GM06990 (cell line): ENCODE results near the gene ZNF410.

Experiments
- DNase-seq: peaks from one replicate; pipeline ENCODE4 v3.0.0-alpha.2; 2011; ENCODE audit not compliant: insufficient read length; ENCODE audit errors: extremely low read depth
- H3K27me3 ChIP-seq: replicated peaks from 2 replicates; pipeline ENCODE4 v1.6.0; 2011; ENCODE audit warnings: low read length; ENCODE audit not compliant: control insufficient read depth, insufficient read depth
- H3K36me3 ChIP-seq: 2 replicates; pipeline ENCODE4 v1.5.1; 2011; ENCODE audit warnings: low read length; ENCODE audit not compliant: control insufficient read depth, insufficient read depth
- H3K4me3 ChIP-seq: replicated peaks from 2 replicates; pipeline ENCODE4 v1.5.1; 2011; ENCODE audit warnings: low read depth, mild to moderate bottlenecking, control low read depth, low read length
- TF ChIP-seq, protein P1 (sequence below): IDR thresholded peaks from 2 replicates; pipeline ENCODE4 v1.5.1; 2011; ENCODE audit warnings: low read length, control low read depth, mild to moderate bottlenecking, inconsistent platforms; ENCODE audit not compliant: insufficient read depth, poor library complexity, severe bottlenecking

ZNF410 gene

DNA sequence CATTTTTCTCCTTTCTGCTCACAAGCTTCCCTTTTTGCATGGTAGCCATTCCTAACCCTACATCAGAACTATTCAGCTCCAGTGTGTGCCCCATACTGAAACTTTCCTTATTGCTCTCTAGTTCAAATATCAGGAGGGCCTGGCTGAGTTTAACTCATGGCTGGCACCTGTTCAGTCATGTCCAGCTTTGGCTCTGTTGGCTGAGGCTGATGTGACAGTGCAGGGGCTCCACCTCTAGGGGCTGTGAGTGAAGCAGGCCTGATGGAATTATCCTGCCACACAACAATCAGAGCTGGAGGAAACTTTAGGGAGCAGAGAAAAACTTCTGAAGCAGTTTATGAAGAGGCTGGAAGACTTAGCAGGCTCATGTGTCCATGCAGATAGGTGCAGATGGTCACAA is 71.9 kb downstream of the ZNF410 start:
- TF ChIP-seq, protein P1, sequence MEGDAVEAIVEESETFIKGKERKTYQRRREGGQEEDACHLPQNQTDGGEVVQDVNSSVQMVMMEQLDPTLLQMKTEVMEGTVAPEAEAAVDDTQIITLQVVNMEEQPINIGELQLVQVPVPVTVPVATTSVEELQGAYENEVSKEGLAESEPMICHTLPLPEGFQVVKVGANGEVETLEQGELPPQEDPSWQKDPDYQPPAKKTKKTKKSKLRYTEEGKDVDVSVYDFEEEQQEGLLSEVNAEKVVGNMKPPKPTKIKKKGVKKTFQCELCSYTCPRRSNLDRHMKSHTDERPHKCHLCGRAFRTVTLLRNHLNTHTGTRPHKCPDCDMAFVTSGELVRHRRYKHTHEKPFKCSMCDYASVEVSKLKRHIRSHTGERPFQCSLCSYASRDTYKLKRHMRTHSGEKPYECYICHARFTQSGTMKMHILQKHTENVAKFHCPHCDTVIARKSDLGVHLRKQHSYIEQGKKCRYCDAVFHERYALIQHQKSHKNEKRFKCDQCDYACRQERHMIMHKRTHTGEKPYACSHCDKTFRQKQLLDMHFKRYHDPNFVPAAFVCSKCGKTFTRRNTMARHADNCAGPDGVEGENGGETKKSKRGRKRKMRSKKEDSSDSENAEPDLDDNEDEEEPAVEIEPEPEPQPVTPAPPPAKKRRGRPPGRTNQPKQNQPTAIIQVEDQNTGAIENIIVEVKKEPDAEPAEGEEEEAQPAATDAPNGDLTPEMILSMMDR = no peak
- H3K36me3 ChIP-seq = peaks cover 21% of the 10 kb centered on the region
- no peak for DNase-seq
- H3K4me3 ChIP-seq = no peak overlapping the region
- H3K27me3 ChIP-seq = no peaks in the 10 kb centered on the region

DNA sequence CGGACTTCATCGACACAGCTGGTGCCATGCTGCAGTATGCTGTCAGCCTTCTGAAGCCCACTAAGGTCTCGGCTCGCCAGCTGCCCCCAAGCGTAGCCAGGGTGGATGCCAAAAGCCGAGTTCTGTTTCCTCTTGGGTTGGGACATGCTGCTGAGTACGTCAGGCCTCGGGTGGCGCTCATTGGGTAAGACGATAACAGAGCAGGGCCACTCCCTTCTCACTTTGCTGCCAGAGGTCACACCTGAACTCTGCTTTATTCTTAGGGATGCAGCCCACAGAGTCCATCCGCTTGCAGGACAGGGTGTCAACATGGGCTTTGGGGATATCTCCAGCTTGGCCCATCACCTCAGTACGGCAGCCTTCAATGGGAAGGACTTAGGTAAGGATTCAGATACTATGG is 74.5 kb downstream of the ZNF410 start:
- Histone ChIP-seq H3K36me3 (peaks cover 21% of the 10 kb centered on the region), H3K27me3 (no peaks in the 10 kb centered on the region), H3K4me3 (no peak overlapping the region)
- no peak for DNase-seq
- TF ChIP-seq, protein P1 = no peak

- H3K4me3 ChIP-seq = no peak overlapping the region
- TF ChIP-seq, protein P1 = no peak
- no peak for DNase-seq
- H3K27me3 ChIP-seq = no peaks in the 10 kb centered on the region
- H3K36me3 ChIP-seq = peaks cover 11% of the 10 kb centered on the region
Observed at GRCh38 chr14:73965216-73965615, 78.6 kb downstream of the ZNF410 start.

- Histone ChIP-seq H3K4me3 (no peak overlapping the region), H3K27me3 (no peaks in the 10 kb centered on the region), H3K36me3 (peaks cover 3% of the 10 kb centered on the region)
- no peak for DNase-seq
- TF ChIP-seq, protein P1 = no peak
Observed at GRCh38 chr14:73968885-73969284, 82.2 kb downstream of the ZNF410 start.

GRCh38 chr14:73973497-73973896 is 86.8 kb downstream of the ZNF410 start:
- TF ChIP-seq, protein P1 = no peak
- no peak overlapping the region for H3K4me3 ChIP-seq
- H3K27me3 ChIP-seq = no peaks in the 10 kb centered on the region
- H3K36me3 ChIP-seq = peaks cover 3% of the 10 kb centered on the region
- DNase-seq = no peak

- peaks cover 2% of the 10 kb centered on the region for H3K36me3 ChIP-seq
- no peak for DNase-seq
- H3K27me3 ChIP-seq = no peaks in the 10 kb centered on the region
- TF ChIP-seq, protein P1 = no peak
- no peak overlapping the region for H3K4me3 ChIP-seq
Observed at GRCh38 chr14:73976125-73976524, 89.5 kb downstream of the ZNF410 start.
